ENCODE results near the gene NECTIN4. TPM values are rescaled to one million over a fixed set of nuclear protein-coding genes. Genes with fewer than 3 reads are reported as not detected.
A peak's percentile ranks its signal among the peaks of the same experiment; 100 is the strongest.

NECTIN4 gene
- total RNA-seq, 1 donor: not detected

- H3K4me3 ChIP-seq (ENCODE audit: low read depth, low read length): no peak overlapping the region
- peak; percentile 45 for DNase-seq (ENCODE audit: low read depth)
- no peak for TF ChIP-seq CTCF (IDR thresholded peaks at IDR 0.05; ENCODE audit: insufficient read depth, low read length)
These were observed 5.4 kb downstream of the NECTIN4 start for GRCh38 chr1:161083748-161084596.

GRCh38 chr1:161082996-161083747 is 6.2 kb downstream of the NECTIN4 start:
- H3K4me3 ChIP-seq (ENCODE audit: low read depth, low read length): no peak overlapping the region
- TF ChIP-seq CTCF (IDR thresholded peaks at IDR 0.05; ENCODE audit: insufficient read depth, low read length): no peak
- DNase-seq (ENCODE audit: low read depth): peak; percentile 89

GRCh38 chr1:161082483-161082882 is 6.9 kb downstream of the NECTIN4 start:
- no peak for DNase-seq (ENCODE audit: low read depth)
- no peak for TF ChIP-seq CTCF (IDR thresholded peaks at IDR 0.05; ENCODE audit: insufficient read depth, low read length)
- no peak overlapping the region for H3K4me3 ChIP-seq (ENCODE audit: low read depth, low read length)

GRCh38 chr1:161081519-161081918 is 7.8 kb downstream of the NECTIN4 start:
- DNase-seq (ENCODE audit: low read depth): no peak

GRCh38 chr1:161080441-161081405 is 8.6 kb downstream of the NECTIN4 start:
- H3K4me3 ChIP-seq (ENCODE audit: low read depth, low read length): no peak overlapping the region
- DNase-seq (ENCODE audit: low read depth): peak; percentile 35
- no peak for TF ChIP-seq CTCF (IDR thresholded peaks at IDR 0.05; ENCODE audit: insufficient read depth, low read length)

More at GRCh38 chr1:161081519-161081918, 7.8 kb downstream of the NECTIN4 start:
- no peak for TF ChIP-seq CTCF (IDR thresholded peaks at IDR 0.05; ENCODE audit: insufficient read depth, low read length)
- H3K4me3 ChIP-seq (ENCODE audit: low read depth, low read length): no peak overlapping the region

- no peak for DNase-seq (ENCODE audit: low read depth)
- H3K4me3 ChIP-seq (ENCODE audit: low read depth, low read length): no peak overlapping the region
- no peak for TF ChIP-seq CTCF (IDR thresholded peaks at IDR 0.05; ENCODE audit: insufficient read depth, low read length)
These were observed 9.8 kb downstream of the NECTIN4 start for GRCh38 chr1:161079436-161080110.
